ENCODE measurements around the gene PDE3B. TPM values are rescaled to one million over a fixed set of nuclear protein-coding genes. Genes with fewer than 3 reads are reported as not detected.
A peak's percentile ranks its signal among the peaks of the same experiment; 100 is the strongest.
"Not testable (repeated sequence)": the region's sequence is repeated elsewhere in the genome, so short reads cannot be mapped to it uniquely, and the experiment has no call there.

The PDE3B gene
- total RNA-seq, 1 donor from 2014 or later = 62.8 TPM

GRCh38 chr11:14645015-14645912, 1.7 kb downstream of the PDE3B start:
- peaks cover 57% of the 10 kb centered on the region for H3K4me1 Mint-ChIP-seq (ENCODE audit: low read depth)
- peaks cover 51% of the 10 kb centered on the region for H3K36me3 Mint-ChIP-seq (ENCODE audit: low read depth)
- H3K27ac Mint-ChIP-seq = peak overlapping the region; percentile 92
- DNase-seq (ENCODE audit: low spot score) = no peak
- H3K27me3 Mint-ChIP-seq (ENCODE audit: insufficient read depth) = no peaks in the 10 kb centered on the region
- intact Hi-C loops (cut with micrococcal nuclease) = loop anchor here (1.0 to 10.0 kb wide), 13 partner anchors 10 to 1438 kb away; partner anchors contain the start of genes COPB1, PSMA1 and RRAS2
- H3K9me3 Mint-ChIP-seq = no peaks in the 10 kb centered on the region
- H3K4me3 Mint-ChIP-seq = peak overlapping the region; percentile 91

- Mint-ChIP-seq H3K27ac (peak overlapping the region; percentile 92), H3K36me3 (ENCODE audit: low read depth) (peaks cover 50% of the 10 kb centered on the region), H3K27me3 (ENCODE audit: insufficient read depth) (no peaks in the 10 kb centered on the region), H3K9me3 (no peaks in the 10 kb centered on the region), H3K4me3 (peak overlapping the region; percentile 91), H3K4me1 (ENCODE audit: low read depth) (peaks cover 58% of the 10 kb centered on the region)
- DNase-seq (ENCODE audit: low spot score) = no peak
- intact Hi-C loops (cut with micrococcal nuclease) = loop anchor here (1.0 to 10.0 kb wide), 16 partner anchors 8 to 1439 kb away; partner anchors contain the start of genes COPB1, PSMA1 and RRAS2
Observed at GRCh38 chr11:14645985-14646900, 2.6 kb downstream of the PDE3B start.

GRCh38 chr11:14650064-14650463, 6.5 kb downstream of the PDE3B start:
- no peak for DNase-seq (ENCODE audit: low spot score)
- H3K27me3 Mint-ChIP-seq (ENCODE audit: insufficient read depth) = no peaks in the 10 kb centered on the region
- peaks cover 71% of the 10 kb centered on the region for H3K4me1 Mint-ChIP-seq (ENCODE audit: low read depth)
- H3K27ac Mint-ChIP-seq = peak overlapping the region; percentile 14
- peak overlapping the region; percentile 69 for H3K4me3 Mint-ChIP-seq
- peaks cover 47% of the 10 kb centered on the region for H3K36me3 Mint-ChIP-seq (ENCODE audit: low read depth)
- no peaks in the 10 kb centered on the region for H3K9me3 Mint-ChIP-seq
- intact Hi-C loops (cut with micrococcal nuclease) = no loop called here

GRCh38 chr11:14653090-14653489, 9.5 kb downstream of the PDE3B start:
- Mint-ChIP-seq H3K4me1 (ENCODE audit: low read depth) (peaks cover 79% of the 10 kb centered on the region), H3K4me3 (no peak overlapping the region), H3K9me3 (no peaks in the 10 kb centered on the region), H3K27me3 (ENCODE audit: insufficient read depth) (no peaks in the 10 kb centered on the region), H3K27ac (no peak overlapping the region), H3K36me3 (ENCODE audit: low read depth) (peaks cover 49% of the 10 kb centered on the region)
- DNase-seq (ENCODE audit: low spot score) = no peak
- intact Hi-C loops (cut with micrococcal nuclease) = no loop called here

GRCh38 chr11:14655435-14655834, 11.8 kb downstream of the PDE3B start:
- intact Hi-C loops (cut with micrococcal nuclease) = loop anchor here (5.0 kb wide), 1 partner anchor 37 kb away; no protein-coding TSS in a partner anchor
- H3K4me3 Mint-ChIP-seq = no peak overlapping the region
- peaks cover 66% of the 10 kb centered on the region for H3K4me1 Mint-ChIP-seq (ENCODE audit: low read depth)
- DNase-seq (ENCODE audit: low spot score) = no peak
- H3K27ac Mint-ChIP-seq = peak overlapping the region; percentile 50
- H3K9me3 Mint-ChIP-seq = peaks cover 5% of the 10 kb centered on the region
- no peaks in the 10 kb centered on the region for H3K27me3 Mint-ChIP-seq (ENCODE audit: insufficient read depth)
- peaks cover 48% of the 10 kb centered on the region for H3K36me3 Mint-ChIP-seq (ENCODE audit: low read depth)

GRCh38 chr11:14656536-14657457, 13.2 kb downstream of the PDE3B start:
- intact Hi-C loops (cut with micrococcal nuclease) = loop anchor here (5.0 kb wide), 1 partner anchor 36 kb away; no protein-coding TSS in a partner anchor
- Mint-ChIP-seq H3K4me3 (no peak overlapping the region), H3K4me1 (ENCODE audit: low read depth) (peaks cover 53% of the 10 kb centered on the region), H3K9me3 (peaks cover 5% of the 10 kb centered on the region), H3K27me3 (ENCODE audit: insufficient read depth) (no peaks in the 10 kb centered on the region), H3K36me3 (ENCODE audit: low read depth) (peaks cover 52% of the 10 kb centered on the region), H3K27ac (peak overlapping the region; percentile 8)
- no peak for DNase-seq (ENCODE audit: low spot score)

GRCh38 chr11:14657841-14658240, 14.2 kb downstream of the PDE3B start:
- intact Hi-C loops (cut with micrococcal nuclease) = loop anchor here (5.0 kb wide), 1 partner anchor 34 kb away; no protein-coding TSS in a partner anchor
- no peaks in the 10 kb centered on the region for H3K27me3 Mint-ChIP-seq (ENCODE audit: insufficient read depth)

GRCh38 chr11:14664926-14665325, 21.3 kb downstream of the PDE3B start:
- peaks cover 49% of the 10 kb centered on the region for H3K36me3 Mint-ChIP-seq (ENCODE audit: low read depth)
- intact Hi-C loops (cut with micrococcal nuclease); H3K27me3 Mint-ChIP-seq (ENCODE audit: insufficient read depth): not testable (repeated sequence)

More at GRCh38 chr11:14657841-14658240, 14.2 kb downstream of the PDE3B start:
- H3K4me1 Mint-ChIP-seq (ENCODE audit: low read depth) = peaks cover 43% of the 10 kb centered on the region
- peaks cover 10% of the 10 kb centered on the region for H3K9me3 Mint-ChIP-seq
- H3K36me3 Mint-ChIP-seq (ENCODE audit: low read depth) = peaks cover 54% of the 10 kb centered on the region
- H3K4me3 Mint-ChIP-seq = no peak overlapping the region
- no peak overlapping the region for H3K27ac Mint-ChIP-seq
- no peak for DNase-seq (ENCODE audit: low spot score)

GRCh38 chr11:14667329-14667728, 23.7 kb downstream of the PDE3B start:
- H3K27me3 Mint-ChIP-seq (ENCODE audit: insufficient read depth); H3K4me3 Mint-ChIP-seq; H3K27ac Mint-ChIP-seq; DNase-seq (ENCODE audit: low spot score); intact Hi-C loops (cut with micrococcal nuclease): not testable (repeated sequence)
- peaks cover 20% of the 10 kb centered on the region for H3K9me3 Mint-ChIP-seq
- peaks cover 31% of the 10 kb centered on the region for H3K4me1 Mint-ChIP-seq (ENCODE audit: low read depth)
- peaks cover 47% of the 10 kb centered on the region for H3K36me3 Mint-ChIP-seq (ENCODE audit: low read depth)

More at GRCh38 chr11:14664926-14665325, 21.3 kb downstream of the PDE3B start:
- not testable (repeated sequence) for H3K27ac Mint-ChIP-seq; H3K4me3 Mint-ChIP-seq; DNase-seq (ENCODE audit: low spot score)
- H3K9me3 Mint-ChIP-seq = peaks cover 21% of the 10 kb centered on the region
- H3K4me1 Mint-ChIP-seq (ENCODE audit: low read depth) = peaks cover 13% of the 10 kb centered on the region

- intact Hi-C loops (cut with micrococcal nuclease) = no loop called here
- Mint-ChIP-seq H3K27ac (peak overlapping the region; percentile 36), H3K4me1 (ENCODE audit: low read depth) (peaks cover 45% of the 10 kb centered on the region), H3K9me3 (peaks cover 15% of the 10 kb centered on the region), H3K4me3 (no peak overlapping the region), H3K36me3 (ENCODE audit: low read depth) (peaks cover 53% of the 10 kb centered on the region), H3K27me3 (ENCODE audit: insufficient read depth) (no peaks in the 10 kb centered on the region)
- no peak for DNase-seq (ENCODE audit: low spot score)
Observed at GRCh38 chr11:14668731-14669301, 25.2 kb downstream of the PDE3B start.

- intact Hi-C loops (cut with micrococcal nuclease) = no loop called here
- DNase-seq (ENCODE audit: low spot score) = no peak
- H3K27ac Mint-ChIP-seq = no peak overlapping the region
- no peak overlapping the region for H3K4me3 Mint-ChIP-seq
- H3K4me1 Mint-ChIP-seq (ENCODE audit: low read depth) = peaks cover 52% of the 10 kb centered on the region
- H3K9me3 Mint-ChIP-seq = peaks cover 14% of the 10 kb centered on the region
- H3K27me3 Mint-ChIP-seq (ENCODE audit: insufficient read depth) = no peaks in the 10 kb centered on the region
- peaks cover 52% of the 10 kb centered on the region for H3K36me3 Mint-ChIP-seq (ENCODE audit: low read depth)
Observed at GRCh38 chr11:14669499-14669898, 25.9 kb downstream of the PDE3B start.
